ENCODE results near the gene KCNH4. TPM values are rescaled to one million over a fixed set of nuclear protein-coding genes. Genes with fewer than 3 reads are reported as not detected.

Gene KCNH4
- total and polyA plus RNA-seq, 9 of the 15 experiments (the other 6 are each of a cell fraction or from before 2014, with no cell fraction given) = 0.10 to 1.8 (median 0.50) TPM

DNA sequence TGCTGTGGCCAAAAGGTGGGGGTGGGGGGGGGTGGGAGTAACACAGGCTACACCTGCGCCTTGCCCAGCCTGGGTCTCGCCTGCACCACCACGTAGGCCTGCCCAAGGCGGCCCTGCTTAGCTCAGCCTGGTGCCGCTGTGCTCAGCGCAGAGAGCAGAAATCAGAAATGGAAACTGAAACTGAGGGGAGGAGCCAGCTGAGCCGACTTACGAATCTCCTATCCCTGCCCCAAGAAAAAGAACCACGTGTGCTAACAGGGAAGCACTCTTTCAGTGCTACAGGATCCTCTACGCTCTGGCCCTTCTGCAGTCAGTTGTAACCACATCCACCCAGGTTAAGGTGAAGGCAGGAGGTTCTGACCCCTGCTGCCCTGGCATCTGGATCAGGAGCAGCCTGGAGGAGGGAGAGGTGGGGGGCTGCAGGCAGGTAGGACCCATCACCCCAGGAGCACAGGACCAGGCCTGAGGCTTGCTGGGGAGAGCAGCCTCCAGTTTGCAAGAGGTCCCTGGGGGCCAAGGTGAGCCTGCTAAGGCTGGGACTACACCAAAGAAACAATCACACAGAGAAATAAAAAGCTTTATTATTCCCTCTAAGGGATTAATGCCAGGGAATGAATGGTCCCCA is 68.3 kb downstream of the KCNH4 start, which contains the start of gene DHX58 (continued):
- TF ChIP-seq MAFG (tag; conservative IDR thresholded peaks at IDR 0.05) = no peak
- TF ChIP-seq CBFA2T3 (IDR thresholded peaks at IDR 0.05) = no peak
- peak; percentile 11 for TF ChIP-seq TAF1 (IDR thresholded peaks at IDR 0.05; ENCODE audit: control insufficient read depth, extremely low read depth, insufficient read depth, low read length, severe bottlenecking)
- no peak for TF ChIP-seq ZNF12 (CRISPR knock-in tag; IDR thresholded peaks at IDR 0.05)
- no peak for TF ChIP-seq ZNF174 (CRISPR knock-in tag; IDR thresholded peaks at IDR 0.05)
- TF ChIP-seq ZKSCAN3 (CRISPR knock-in tag; IDR thresholded peaks at IDR 0.05) = no peak
- TF ChIP-seq NR2C2 (CRISPR knock-in tag; IDR thresholded peaks at IDR 0.05) = no peak
- 0 out of 2 replicates have a peak, but pooled peaks have one; percentile 19 for TF ChIP-seq NR2C2 (tag; IDR thresholded peaks at IDR 0.05)
- no peak for TF ChIP-seq CEBPB (tag; IDR thresholded peaks at IDR 0.05)
- no peak for TF ChIP-seq NFYB (IDR thresholded peaks at IDR 0.05; ENCODE audit: extremely low read depth, insufficient read length)
- no peak for TF ChIP-seq HDGF (IDR thresholded peaks at IDR 0.05)
- peak; percentile 64 for TF ChIP-seq USF2 (CRISPR knock-in tag; IDR thresholded peaks at IDR 0.05)
- no peak for TF ChIP-seq CBX3 (IDR thresholded peaks at IDR 0.05; ENCODE audit: borderline replicate concordance in 1 of 2, low read length in 2 of 2)
- no peak for TF ChIP-seq FOXJ2 (tag; IDR thresholded peaks at IDR 0.05)
- TF ChIP-seq, protein P1, sequence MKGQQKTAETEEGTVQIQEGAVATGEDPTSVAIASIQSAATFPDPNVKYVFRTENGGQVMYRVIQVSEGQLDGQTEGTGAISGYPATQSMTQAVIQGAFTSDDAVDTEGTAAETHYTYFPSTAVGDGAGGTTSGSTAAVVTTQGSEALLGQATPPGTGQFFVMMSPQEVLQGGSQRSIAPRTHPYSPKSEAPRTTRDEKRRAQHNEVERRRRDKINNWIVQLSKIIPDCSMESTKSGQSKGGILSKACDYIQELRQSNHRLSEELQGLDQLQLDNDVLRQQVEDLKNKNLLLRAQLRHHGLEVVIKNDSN (CRISPR knock-in tag; IDR thresholded peaks at IDR 0.05) = peak; percentile 89
- no peak for TF ChIP-seq KLF16 (IDR thresholded peaks at IDR 0.05)
- no peak; the same call in 1 of the 2 replicates for TF ChIP-seq REST (IDR thresholded peaks at IDR 0.05; ENCODE audit: borderline replicate concordance)
- no peak for TF ChIP-seq REST (CRISPR knock-in tag; IDR thresholded peaks at IDR 0.05; ENCODE audit: low read depth)
- TF ChIP-seq SRSF3 (IDR thresholded peaks at IDR 0.05; ENCODE audit: insufficient read depth, low read length) = no peak
- TF ChIP-seq MCM7 (IDR thresholded peaks at IDR 0.05) = no peak
- no peak for TF ChIP-seq SMAD4 (CRISPR knock-in tag; conservative IDR thresholded peaks at IDR 0.05)

Data from K562 (cell line).